ENCODE data around the gene SYT2.

GRCh38 chr1:202578001-202578504 is 132.2 kb downstream of the SYT2 start:
- no peak for TF ChIP-seq CTCF (IDR thresholded peaks at IDR 0.05)
- TF ChIP-seq ZFX (IDR thresholded peaks at IDR 0.05; ENCODE audit: borderline replicate concordance): no peak
